ENCODE data around the gene KLHL22.

The KLHL22 gene

DNA sequence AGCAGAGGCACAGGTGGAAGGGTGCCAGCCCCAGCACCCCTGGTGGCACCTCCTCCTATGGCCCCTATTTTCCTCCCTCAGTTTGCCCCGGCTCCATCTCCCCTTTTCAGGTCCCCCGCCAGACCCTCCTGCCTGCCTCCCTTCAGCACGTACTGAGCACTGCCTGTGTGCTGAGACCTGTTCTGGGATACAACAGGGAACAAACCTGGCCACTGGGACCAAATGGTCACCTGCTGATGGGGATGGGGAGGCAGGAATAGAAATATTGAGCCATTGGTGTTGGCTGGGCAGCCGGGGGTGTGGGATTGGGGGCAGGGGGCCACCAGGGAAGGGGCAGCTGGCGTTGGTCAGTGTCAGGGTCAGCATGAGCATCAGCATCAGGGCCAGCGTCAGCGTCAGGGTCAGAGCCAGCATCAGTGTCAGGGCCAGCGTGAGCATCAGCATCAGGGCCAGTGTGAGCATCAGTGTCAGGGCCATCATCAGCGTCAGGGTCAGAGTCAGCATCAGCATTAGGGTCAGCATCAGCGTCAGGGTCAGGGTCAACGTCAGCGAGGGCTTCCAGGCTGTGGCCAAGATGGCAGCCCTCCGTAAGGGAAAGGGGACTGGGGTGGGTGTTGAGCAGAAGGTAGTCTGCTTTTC is 94.1 kb downstream of the KLHL22 start:
- TF ChIP-seq, protein P1, sequence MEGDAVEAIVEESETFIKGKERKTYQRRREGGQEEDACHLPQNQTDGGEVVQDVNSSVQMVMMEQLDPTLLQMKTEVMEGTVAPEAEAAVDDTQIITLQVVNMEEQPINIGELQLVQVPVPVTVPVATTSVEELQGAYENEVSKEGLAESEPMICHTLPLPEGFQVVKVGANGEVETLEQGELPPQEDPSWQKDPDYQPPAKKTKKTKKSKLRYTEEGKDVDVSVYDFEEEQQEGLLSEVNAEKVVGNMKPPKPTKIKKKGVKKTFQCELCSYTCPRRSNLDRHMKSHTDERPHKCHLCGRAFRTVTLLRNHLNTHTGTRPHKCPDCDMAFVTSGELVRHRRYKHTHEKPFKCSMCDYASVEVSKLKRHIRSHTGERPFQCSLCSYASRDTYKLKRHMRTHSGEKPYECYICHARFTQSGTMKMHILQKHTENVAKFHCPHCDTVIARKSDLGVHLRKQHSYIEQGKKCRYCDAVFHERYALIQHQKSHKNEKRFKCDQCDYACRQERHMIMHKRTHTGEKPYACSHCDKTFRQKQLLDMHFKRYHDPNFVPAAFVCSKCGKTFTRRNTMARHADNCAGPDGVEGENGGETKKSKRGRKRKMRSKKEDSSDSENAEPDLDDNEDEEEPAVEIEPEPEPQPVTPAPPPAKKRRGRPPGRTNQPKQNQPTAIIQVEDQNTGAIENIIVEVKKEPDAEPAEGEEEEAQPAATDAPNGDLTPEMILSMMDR (IDR thresholded peaks at IDR 0.05; ENCODE audit: borderline replicate concordance, extremely low read depth, low read length, poor library complexity, severe bottlenecking): no peak
- TF ChIP-seq EZH2 (IDR thresholded peaks at IDR 0.05; ENCODE audit: borderline replicate concordance, low read depth, low read length, severe bottlenecking): no peak

DNA sequence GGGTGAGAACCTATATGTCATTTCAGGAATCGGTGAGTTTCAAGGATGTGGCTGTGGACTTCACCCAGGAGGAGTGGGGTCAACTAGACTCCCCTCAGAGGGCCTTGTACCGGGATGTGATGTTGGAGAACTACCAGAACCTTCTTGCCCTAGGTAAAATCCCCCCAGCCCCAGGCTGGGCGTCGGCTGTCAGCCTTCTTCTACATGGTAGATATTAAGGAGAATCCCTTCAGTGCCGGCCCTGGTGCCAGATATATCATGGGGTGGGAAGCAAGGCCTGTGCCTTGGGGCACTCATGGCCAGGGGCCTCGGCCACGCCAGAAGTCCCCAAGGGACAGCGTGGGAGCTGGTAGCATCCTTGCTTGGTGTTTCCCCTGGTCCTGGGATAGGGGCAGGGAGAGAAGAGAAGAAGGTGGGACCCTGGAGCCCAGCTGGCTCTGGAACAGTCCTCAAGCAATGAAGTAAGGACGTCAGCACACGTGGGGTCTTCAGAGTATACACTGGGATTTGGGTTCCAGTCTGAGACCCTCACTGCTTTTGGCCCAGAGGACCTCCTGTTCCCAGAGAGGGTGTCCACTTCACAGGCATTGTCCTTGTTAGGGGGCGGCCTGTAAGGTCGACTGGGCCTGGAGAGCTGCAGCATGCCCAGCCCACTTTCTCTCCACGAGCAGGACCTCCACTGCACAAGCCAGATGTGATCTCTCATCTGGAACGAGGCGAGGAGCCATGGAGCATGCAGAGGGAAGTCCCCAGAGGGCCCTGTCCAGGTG is 94.8 kb downstream of the KLHL22 start:
- Histone ChIP-seq H3K9ac (ENCODE audit: low read depth, low read length) (no peak overlapping the region), H4K20me1 (ENCODE audit: insufficient read depth, low read length) (peaks cover 14% of the 10 kb centered on the region), H3K4me1 (ENCODE audit: insufficient read depth, low read length) (peaks cover 15% of the 10 kb centered on the region), H3K36me3 (ENCODE audit: insufficient read depth, low read length) (peaks cover 63% of the 10 kb centered on the region), H2AFZ (ENCODE audit: low read depth, low read length) (no peak overlapping the region), H3K79me2 (ENCODE audit: insufficient read depth, low read length) (peaks cover 46% of the 10 kb centered on the region), H3K27me3 (ENCODE audit: insufficient read depth, low read length, poor library complexity) (no peaks in the 10 kb centered on the region), H3K4me3 (ENCODE audit: low read depth in 1 of 2, low read length in 2 of 2) (no peak overlapping the region), H3K4me2 (ENCODE audit: insufficient read depth, low read length) (no peak overlapping the region), H3K9me3 (ENCODE audit: insufficient read depth, low read length, severe bottlenecking) (no peaks in the 10 kb centered on the region), H3K27ac (ENCODE audit: low read length) (no peak overlapping the region)
- no peak for TF ChIP-seq EZH2 (IDR thresholded peaks at IDR 0.05; ENCODE audit: borderline replicate concordance, low read depth, low read length, severe bottlenecking)
- TF ChIP-seq, protein P1 (IDR thresholded peaks at IDR 0.05; ENCODE audit: borderline replicate concordance, extremely low read depth, low read length, poor library complexity, severe bottlenecking): no peak
- ATAC-seq (ENCODE audit: insufficient read depth, low read depth) (no peak), DNase-seq (no peak)

More for the DNA sequence above, 94.1 kb downstream of the KLHL22 start:
- peaks cover 38% of the 10 kb centered on the region for H3K79me2 ChIP-seq (ENCODE audit: insufficient read depth, low read length)
- no peak overlapping the region for H3K27ac ChIP-seq (ENCODE audit: low read length)
- H3K4me1 ChIP-seq (ENCODE audit: insufficient read depth, low read length): peaks cover 8% of the 10 kb centered on the region
- no peaks in the 10 kb centered on the region for H3K9me3 ChIP-seq (ENCODE audit: insufficient read depth, low read length, severe bottlenecking)
- no peaks in the 10 kb centered on the region for H3K27me3 ChIP-seq (ENCODE audit: insufficient read depth, low read length, poor library complexity)
- DNase-seq (no peak), ATAC-seq (ENCODE audit: insufficient read depth, low read depth) (no peak)
- H3K4me2 ChIP-seq (ENCODE audit: insufficient read depth, low read length): no peak overlapping the region
- no peak overlapping the region for H3K9ac ChIP-seq (ENCODE audit: low read depth, low read length)
- H4K20me1 ChIP-seq (ENCODE audit: insufficient read depth, low read length): peaks cover 18% of the 10 kb centered on the region
- H3K4me3 ChIP-seq (ENCODE audit: low read depth in 1 of 2, low read length in 2 of 2): no peak overlapping the region
- peaks cover 70% of the 10 kb centered on the region for H3K36me3 ChIP-seq (ENCODE audit: insufficient read depth, low read length)
- no peak overlapping the region for H2AFZ ChIP-seq (ENCODE audit: low read depth, low read length)

- ATAC-seq (ENCODE audit: insufficient read depth, low read depth) (no peak), DNase-seq (no peak)
- Histone ChIP-seq H3K4me2 (ENCODE audit: insufficient read depth, low read length) (no peak overlapping the region), H3K27me3 (ENCODE audit: insufficient read depth, low read length, poor library complexity) (no peaks in the 10 kb centered on the region), H3K36me3 (ENCODE audit: insufficient read depth, low read length) (peaks cover 56% of the 10 kb centered on the region), H3K79me2 (ENCODE audit: insufficient read depth, low read length) (peaks cover 53% of the 10 kb centered on the region), H3K9me3 (ENCODE audit: insufficient read depth, low read length, severe bottlenecking) (no peaks in the 10 kb centered on the region), H3K9ac (ENCODE audit: low read depth, low read length) (no peak overlapping the region), H3K27ac (ENCODE audit: low read length) (no peak overlapping the region), H4K20me1 (ENCODE audit: insufficient read depth, low read length) (peaks cover 14% of the 10 kb centered on the region), H3K4me3 (ENCODE audit: low read depth in 1 of 2, low read length in 2 of 2) (no peak overlapping the region), H3K4me1 (ENCODE audit: insufficient read depth, low read length) (peaks cover 22% of the 10 kb centered on the region), H2AFZ (ENCODE audit: low read depth, low read length) (no peak overlapping the region)
- no peak for TF ChIP-seq EZH2 (IDR thresholded peaks at IDR 0.05; ENCODE audit: borderline replicate concordance, low read depth, low read length, severe bottlenecking)
- TF ChIP-seq, protein P1 (IDR thresholded peaks at IDR 0.05; ENCODE audit: borderline replicate concordance, extremely low read depth, low read length, poor library complexity, severe bottlenecking): no peak
Observed at GRCh38 chr22:20399866-20400605, 95.6 kb downstream of the KLHL22 start.

Measured in DND-41 (cell line).